OCI-M2 (cell line): Measurements from ENCODE around the gene PIK3R6.

Experiments used
- DNase-seq: peaks from one replicate; lab custom pipeline; 2025; ENCODE audit not compliant: unreplicated experiment; lab: John Stamatoyannopoulos, UW

PIK3R6 gene

DNA sequence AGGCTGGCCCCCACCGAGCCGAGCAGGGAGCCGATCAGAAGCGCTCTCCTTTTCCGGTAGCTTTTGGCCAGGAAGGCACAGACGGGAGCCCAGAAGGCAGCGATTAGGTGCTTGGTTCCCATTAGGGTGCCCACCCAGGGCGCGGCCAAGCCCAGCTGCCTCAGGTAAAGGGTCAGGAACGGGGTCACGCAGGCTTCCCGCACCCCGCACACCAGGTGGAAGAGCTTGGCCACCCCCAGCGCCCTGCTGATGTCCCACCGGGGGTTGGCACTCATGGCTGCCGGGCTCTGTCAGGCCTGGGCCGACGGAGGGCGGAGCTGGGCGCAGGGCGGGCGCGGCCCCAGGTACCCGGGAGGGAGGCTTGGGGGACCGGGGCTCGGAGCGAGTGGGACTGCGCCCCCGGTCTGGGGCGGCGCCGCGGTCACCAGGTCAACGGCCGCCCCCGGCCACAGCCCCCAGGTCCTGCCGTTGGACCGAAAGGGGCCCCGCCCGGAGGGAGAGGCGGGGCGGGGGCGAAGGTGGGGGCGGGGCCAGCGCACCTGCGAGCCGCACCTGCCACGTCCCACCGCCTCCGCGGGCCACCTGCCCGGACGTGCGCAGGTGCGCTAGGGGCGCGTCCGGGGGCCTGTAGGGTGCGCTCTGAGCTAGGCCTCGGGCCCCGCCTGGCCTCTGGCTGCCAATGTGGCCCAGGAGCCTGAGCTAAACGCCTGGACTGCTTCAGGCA is 68.5 kb downstream of the PIK3R6 start, which contains the start of gene MFSD6L:
MFSD6L (minus strand) TSS at position 520 of the 724 bp plus-strand sequence; CDS start at position 275, 245 bp downstream.
- no peak for DNase-seq

DNA sequence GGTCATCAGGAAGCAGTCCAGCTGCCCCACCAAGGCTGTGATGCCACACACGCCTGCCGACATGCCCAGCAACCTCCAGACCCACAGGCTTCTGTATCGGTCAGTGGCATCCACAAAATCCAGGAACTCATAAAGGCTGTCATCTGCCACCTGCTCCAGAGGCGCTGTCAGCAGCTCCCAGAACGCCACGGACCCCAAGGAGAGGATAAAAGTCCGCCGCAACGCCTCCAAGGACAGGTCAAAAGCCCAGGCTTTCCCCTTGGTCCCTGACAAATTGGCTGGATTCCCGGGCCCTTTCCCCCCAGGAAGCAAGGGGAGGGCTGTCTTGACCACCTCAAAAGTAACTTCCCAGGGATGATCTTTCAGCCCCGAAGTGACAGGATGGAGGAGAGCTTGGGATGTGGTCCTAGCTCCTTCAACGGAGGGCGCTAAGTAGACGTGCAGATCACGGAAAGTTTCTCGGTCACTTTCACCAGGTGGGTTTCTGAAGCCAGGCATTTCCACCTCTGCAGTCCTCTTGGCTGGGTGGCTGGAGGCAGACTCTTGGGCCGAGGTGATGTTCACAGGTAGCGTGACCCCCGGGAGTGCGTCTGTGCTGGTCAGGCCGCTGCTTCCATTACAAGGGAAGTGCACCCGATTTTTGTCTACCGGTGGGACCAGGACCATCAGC is 69.2 kb downstream of the PIK3R6 start:
- DNase-seq = no peak

DNA sequence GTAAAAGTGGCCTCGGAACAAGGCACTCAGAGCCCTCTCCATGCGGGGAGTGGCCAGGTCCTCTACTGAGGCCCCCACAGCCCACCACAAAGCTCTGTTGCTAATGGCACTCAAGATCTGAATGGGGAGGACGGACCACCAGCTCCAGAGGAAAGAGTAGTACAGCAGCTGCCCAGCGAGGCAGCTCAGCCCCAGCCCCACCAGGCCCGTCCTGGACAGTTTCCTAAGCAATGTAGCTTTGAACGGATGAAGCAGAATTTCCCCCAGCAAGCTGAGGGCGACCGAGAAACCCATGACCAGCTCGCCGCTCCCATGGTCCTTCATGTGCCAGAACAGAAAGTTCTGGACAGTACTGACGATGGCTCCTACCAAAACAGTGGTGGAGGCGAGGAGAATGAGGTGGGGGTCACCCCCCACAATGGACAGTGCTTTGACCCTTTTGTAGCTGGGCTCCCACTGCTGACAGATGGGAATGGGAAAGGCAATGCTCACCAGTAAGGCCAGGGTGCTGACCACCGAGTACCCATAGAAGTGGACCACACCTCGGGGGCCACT is 69.8 kb downstream of the PIK3R6 start:
- no peak for DNase-seq

DNA sequence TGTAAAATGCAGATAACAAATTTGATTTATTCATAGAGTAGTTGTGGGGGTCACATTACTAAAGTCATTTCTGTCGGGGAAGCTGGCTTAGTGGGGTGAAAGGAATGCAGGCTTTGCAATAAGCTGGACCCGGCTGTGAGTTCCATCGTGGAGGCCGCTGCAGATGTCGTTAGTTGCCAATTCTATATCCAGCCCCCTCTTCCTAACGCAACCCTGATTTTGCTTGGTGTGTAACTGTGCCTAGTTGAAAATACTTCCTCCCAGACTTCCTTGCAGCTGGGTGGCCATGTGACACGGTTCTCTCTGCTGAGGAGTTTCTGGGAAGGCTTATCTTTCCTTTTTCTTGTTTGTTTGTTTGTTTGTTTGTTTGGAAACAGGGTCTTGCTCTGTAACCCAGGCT is 72.8 kb downstream of the PIK3R6 start:
- DNase-seq = no peak

DNA sequence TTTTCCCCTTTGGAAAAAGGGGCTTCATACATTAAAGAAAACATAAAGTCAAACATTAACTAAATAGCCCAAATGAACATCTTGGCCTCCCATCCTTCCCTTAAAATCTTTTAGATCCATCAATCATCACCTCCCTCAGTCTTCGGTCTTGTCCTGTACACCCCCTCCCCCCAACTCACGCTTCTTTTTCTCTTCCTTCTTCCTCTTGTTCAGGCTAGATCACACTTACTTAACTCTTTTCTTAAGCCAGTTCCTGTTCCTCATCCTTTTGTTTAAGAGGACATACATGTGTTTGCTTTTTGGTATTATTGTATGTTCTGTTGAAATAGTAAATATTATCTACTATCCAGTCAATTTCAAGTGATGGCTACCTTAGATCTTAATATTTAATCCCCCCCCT is 73.8 kb downstream of the PIK3R6 start:
- DNase-seq = no peak

DNA sequence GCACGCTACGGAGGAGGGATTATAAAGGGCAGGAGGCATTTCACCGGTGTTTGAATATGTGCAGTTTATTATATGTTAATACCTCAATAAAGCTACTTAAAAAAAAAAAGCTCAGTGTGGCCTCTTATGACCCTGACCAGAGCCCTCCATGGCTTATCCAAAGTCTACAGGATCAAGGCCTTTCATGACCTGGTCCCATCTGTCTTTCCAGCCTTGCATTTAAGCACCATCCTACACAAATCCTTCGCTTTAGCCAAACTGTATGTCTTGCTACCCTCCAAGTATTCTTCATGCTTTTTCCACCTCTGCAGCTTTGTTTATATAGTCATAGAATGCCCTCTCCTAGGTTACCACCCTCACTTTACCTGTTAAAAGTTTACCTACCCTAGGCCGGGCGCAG is 74.8 kb downstream of the PIK3R6 start:
- DNase-seq = no peak

DNA sequence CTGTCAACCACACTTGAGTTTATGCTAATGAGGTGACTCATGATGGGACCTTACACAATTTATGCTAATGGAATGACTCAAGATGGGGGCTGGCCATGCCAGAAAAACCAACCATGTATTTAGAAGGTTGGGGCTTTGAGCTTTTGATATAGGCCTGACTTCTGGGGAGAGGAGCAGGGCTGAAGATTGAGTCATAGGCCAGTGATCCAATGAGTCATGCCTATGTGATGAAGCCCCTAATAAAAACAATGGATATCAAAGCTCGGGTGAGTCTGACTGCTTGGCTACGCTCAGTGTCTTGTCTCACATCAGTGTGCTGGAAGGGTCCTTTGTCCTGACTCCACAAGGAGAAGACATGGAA is 75.6 kb downstream of the PIK3R6 start:
- no peak for DNase-seq

DNA sequence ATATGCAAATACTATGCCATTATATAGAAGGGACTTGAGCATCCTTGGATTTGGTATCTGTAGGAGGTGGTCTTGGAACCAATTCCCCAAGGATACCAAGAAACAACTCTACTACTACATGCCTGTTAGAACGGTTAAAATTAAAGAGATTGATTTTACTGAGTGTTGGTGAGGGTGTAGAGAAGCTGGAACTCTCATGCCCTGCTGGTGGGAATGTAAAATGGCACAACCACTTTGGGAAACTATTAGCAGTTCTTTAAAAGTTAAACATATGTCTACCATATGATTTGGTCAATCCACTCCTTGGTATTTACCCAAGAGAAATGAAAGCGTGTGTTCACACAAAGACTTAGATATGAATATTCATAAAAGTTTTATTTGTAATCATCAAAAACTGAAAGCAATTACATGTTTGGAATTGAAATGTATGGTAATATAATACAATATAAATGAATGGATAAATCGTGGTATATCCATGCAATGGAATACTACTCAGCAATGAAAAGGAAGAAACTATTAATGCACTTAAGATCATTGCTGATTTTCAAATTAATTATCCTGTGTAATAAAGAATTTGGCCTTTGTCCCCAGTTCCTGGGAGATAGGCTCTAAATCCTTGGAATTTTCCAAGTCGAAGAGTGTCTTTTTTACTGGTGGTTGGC is 76.1 kb downstream of the PIK3R6 start:
- no peak for DNase-seq

DNA sequence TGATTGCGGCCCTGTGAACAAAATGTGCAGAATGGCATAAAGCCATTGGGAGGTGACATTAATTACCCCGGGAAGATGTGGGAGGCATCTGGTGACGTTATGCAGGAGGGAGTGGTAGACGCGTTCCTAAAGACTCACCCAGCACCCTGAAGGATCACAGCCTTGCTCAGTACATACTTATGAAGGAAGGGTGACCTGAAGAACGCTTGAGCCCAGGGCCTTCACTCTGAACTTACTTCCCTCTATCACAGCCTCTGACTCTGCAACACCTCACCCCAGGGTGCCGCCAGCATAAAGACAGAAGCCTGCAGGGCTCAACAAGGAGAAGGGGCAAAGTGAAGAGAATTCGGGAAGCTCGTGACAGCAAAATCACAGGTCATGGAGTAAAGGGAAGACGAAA is 77.7 kb downstream of the PIK3R6 start:
- DNase-seq = no peak

DNA sequence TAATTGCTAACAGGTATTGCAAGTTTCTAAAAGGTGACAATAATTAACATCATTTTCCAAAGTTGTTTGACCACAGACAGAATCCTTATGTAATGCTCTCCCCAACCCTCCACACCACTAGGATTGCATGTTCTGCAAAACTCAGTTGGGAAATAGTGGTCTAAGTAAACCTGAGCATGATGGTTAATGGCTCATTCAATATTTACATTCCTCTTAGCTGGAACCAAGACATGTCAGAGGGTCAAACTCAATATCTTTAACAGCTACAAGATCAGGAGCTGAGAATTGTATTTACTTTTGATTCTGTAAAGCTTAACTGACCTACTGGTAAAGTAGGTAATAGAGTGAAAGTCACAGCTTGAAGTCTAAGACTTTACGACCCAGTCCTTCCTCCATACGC is 78.5 kb downstream of the PIK3R6 start:
- DNase-seq = no peak

DNA sequence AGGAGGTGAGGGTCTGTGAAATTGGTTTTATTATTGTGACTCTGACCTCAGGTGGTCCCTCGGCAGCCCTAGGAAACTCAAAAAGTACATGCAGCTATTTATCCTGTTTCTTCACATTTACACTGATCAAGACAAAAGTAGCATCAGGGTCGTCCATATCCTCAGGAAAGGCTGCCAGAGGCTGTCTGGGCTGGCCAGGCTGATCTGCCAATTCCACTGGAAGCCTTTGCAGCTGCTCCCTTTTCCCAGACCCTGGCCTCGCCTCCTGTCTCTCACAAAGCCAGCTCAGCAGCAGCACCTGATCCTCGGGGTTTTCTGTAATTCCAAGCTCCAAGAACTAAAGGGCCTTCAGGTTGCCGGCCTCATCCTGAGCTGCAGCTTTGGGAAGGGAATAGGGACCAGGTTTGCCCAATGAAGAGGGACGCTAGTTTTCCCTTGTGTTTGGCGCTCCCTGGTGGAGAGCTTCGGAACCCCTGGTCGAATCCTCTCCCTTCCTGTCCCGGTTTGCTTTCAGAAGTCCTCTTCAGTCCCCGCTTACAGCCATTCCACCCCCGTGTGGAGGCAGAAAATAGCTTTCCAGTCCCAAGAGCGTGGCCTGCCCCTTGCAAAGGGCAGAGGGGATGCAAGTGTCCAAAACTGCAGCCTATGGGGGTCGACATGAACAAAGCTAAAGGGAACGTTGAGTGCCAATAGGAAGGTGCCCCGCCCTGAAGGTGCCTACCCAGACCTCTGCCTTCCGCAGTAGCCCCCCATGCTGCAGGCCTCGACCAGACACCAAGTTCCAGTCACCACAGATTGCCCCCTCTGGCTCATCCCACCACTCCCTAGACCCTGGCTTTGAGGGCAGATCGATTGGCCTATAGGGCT is 81.7 kb downstream of the PIK3R6 start:
- peak; percentile 65 for DNase-seq

DNA sequence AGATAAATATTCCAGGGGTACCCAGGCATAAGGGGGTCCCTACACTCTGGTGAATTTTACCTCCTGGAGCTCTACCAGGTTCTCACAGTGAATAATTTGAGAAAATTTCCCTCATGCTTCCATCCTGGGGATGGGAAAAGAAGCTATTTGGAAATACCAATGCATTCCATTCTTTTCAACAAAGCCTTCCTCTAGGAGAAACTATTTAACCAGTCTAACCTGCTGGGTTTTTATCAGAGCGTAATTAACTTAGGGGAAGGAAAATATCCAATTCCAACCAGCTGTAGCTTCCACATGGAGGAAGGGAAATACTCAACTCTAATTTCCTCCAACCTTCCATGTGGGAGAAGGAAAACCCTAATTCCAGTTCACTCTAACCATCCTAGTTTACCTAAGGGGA is 85.3 kb downstream of the PIK3R6 start:
- no peak for DNase-seq

DNA sequence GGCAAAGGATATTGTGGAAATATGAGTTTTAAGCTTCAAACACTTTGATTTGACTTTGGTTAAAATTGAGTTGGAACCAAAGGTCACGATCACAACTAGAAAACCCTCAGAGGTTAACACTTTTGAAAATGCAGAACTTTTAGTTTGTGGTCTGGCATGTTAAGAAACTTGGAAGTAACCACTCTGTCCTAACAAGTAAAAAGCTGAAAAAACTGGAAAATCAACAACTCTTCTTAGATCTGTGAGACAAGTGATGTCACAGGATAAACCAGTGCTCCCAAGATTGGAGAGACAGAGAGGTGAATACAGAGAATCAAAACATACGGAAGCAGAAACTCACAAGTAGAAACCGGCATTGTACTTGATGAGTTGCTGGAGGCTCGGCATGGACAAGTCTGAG is 85.7 kb downstream of the PIK3R6 start:
- DNase-seq = no peak

DNA sequence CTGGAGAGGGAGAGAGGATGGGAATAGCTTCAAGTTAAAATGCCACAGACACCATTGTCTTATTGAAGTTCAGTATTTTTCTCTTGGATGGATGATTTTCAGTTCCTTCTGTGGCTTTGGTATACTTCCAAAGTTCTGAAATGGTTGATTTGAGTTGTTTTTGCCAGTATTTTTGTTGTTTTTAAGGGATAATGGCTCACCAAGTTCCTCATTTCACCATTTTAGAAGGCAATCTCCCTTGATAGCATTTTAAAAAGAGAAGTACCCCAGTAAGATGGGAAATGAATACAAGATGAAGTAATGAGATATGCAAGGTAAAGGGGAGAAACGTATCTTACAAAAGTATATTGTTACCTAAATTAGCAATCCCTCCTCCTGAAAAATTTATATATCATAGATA is 90.6 kb downstream of the PIK3R6 start:
- no peak for DNase-seq

DNA sequence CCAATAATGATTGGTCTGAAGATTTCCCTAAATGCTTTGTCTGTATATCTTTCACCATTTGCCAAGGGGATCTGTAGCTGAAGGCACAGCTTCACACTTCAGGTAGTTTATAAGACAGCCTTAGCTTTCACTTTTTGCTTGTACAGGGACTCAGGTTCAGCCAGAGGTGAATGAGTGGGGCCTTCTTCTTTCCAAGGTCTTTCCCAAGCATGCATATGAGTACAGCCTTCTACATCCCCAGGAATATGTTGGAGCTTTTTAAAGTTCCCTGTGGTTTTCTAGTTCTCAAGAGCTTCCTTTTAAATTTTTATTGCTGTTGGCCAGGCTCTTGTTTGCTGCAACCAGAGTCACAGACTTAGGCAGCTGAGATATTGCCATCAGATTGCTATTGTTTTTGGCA is 91.2 kb downstream of the PIK3R6 start:
- no peak for DNase-seq

DNA sequence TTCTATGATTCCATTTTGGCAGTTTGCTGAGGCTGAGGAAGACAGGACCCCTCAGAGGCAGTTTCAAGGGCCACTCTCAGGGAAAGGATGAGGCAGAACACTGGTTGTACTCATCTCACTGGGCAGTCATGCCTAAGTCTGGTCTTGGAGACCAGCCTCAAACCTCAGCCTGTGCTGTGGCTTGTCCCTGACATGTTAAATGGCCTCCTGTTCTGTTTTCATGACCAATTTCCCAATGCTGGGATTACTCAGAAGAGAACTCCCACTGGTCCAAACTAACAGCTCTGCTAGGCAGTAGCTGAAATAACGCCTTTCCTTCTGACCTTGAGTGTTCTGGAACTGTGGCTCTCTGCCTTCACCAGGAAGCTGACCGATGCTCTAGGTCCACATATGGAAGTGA is 100.7 kb downstream of the PIK3R6 start:
- no peak for DNase-seq

DNA sequence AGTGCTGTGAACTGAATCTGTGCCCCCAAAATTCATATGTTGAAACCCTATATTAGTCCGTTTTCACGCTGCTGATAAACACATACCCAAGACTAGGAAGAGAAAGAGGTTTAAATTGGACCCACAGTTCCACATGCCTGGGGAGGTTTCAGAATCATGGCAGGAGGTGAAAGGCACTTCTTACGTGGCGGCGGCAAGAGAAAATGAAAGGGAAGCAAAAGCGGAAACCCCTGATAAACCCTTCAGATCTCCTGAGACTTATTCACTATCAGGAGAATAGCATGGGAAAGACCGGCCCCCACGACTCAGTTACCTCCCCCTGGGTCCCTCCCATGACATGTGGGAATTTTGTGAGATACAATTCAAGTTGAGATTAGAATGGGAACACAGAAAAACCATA is 105.5 kb downstream of the PIK3R6 start:
- DNase-seq = no peak

DNA sequence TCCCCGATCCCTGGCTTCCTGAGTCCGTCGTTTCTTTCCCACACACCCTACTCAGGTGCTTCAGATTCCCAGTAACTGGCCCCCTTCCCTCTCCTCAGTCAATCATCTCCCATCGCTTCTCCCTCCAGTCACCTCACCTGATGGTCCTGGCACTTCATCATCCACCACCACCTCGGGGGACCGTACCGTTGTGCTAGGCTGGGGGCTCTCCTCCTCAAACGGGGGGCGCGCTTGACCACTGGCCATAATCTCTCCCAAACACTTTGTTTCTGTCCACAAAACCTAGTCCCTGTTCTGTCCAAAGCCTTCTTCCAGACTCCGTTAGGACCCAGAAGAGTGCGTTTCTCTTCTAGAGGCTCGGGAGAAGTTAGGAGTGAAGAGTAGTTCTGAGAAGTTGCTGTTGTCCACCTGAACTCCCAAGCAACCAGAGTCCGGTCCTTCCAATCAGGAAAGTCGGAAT is 109.3 kb downstream of the PIK3R6 start, which contains the start of gene SPDYE4:
SPDYE4 (minus strand) TSS at position 410 of the 460 bp plus-strand sequence; CDS start at position 246, 164 bp downstream.
- no peak for DNase-seq

DNA sequence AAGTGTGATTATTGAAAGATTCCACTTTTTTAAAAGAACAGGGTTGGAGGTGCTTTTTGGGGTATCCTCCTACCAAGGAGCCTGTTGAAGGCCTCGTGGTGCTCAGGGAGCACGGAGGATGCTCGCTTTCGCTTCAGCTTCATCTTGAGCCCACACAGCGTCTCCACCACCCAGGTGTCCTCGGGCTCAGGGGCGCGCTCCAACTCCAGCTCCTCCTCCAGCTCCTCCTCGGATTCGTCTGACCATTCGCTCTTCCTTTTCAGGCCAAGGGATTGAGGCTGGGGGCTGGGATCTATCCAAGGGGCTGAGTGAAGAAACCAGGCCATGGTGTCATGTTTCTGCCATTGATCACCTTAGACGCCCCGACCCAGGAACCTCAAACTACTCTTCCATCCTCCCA is 110.3 kb downstream of the PIK3R6 start:
- no peak for DNase-seq

DNA sequence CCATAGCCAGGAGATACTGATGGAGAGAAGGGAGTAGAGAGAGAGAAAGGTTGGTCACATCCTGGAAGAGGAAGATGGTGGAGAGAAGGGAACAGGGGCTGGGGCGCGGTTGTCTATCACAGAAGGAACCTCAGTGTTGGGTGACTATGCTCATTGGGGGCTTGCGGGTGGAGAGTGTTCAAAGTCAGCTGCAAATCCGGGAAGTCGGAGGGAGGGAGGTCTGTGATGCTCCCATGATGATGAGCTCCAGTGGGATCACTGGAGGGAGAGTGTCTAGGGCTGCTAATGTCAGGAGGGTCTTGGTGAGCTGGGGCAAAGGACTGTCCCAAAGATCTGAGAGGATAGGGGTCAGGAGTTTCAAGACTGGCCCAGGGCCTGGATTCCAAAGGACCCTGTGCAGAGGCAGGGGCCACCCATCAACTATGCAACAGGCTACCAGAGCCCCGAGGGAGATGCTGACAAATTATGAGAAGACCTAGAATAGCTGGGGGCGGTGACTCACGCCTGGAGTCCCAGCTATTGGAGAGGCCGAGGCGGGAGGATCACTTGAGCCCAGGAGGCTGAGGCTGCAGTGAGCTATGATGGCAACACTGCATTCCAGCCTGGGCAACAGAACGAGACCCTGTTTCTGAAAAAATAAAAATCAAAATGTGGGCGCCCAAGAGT is 111.8 kb downstream of the PIK3R6 start:
- DNase-seq = no peak
